ENCODE measurements around the gene SNX11.

- TF ChIP-seq CTCF (IDR thresholded peaks at IDR 0.05; ENCODE audit: low read depth, low read length) (no peak), POLR2A (IDR thresholded peaks at IDR 0.05; ENCODE audit: extremely low read depth, insufficient read length) (no peak), MYC (IDR thresholded peaks at IDR 0.05; ENCODE audit: low read depth, low read length) (no peak), MAX (IDR thresholded peaks at IDR 0.05; ENCODE audit: low read depth, low read length) (no peak)
These were observed 14.1 kb upstream of the SNX11 start for GRCh38 chr17:48093341-48094045.
